ENCODE data around the gene PACSIN2. TPM values are rescaled to one million over a fixed set of nuclear protein-coding genes. Genes with fewer than 3 reads are reported as not detected.

Gene PACSIN2
- total RNA-seq, 1 experiment from 2014 or later: 60.1 TPM

DNA sequence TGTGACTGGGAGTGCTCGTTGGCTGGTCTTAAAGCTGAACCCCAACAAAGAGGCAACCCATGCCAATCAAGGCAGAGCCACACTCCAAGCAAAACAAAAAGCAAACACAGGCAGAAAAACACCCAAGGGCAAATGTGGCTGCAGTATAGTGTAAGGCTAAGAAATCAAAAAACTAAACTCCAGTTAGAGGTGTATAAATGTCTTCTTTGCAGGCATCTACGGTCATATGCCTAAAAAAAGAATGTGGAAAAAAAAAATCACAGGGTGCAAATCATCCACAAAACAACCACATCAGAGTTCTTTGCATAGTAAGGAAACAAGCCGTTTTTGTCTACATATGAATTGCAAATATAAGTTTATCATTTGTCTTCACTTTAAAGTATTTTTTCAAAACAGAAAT is 185.6 kb downstream of the PACSIN2 start:
- H3K36me3 ChIP-seq (replicated peaks; ENCODE audit: control insufficient read depth, insufficient read depth, low read length): peaks cover 6% of the 10 kb centered on the region
- no peak overlapping the region for H3K4me3 ChIP-seq (ENCODE audit: insufficient read depth, low read depth, low read length)
- DNase-seq: no peak
- H3K27me3 ChIP-seq (ENCODE audit: control insufficient read depth, insufficient read depth, low read length): no peaks in the 10 kb centered on the region

GRCh38 chr22:42825796-42826195 is 189.2 kb downstream of the PACSIN2 start:
- Histone ChIP-seq H3K27me3 (ENCODE audit: control insufficient read depth, insufficient read depth, low read length) (no peaks in the 10 kb centered on the region), H3K4me3 (ENCODE audit: insufficient read depth, low read depth, low read length) (no peak overlapping the region), H3K36me3 (replicated peaks; ENCODE audit: control insufficient read depth, insufficient read depth, low read length) (peaks cover 3% of the 10 kb centered on the region)
- no peak for DNase-seq

DNA sequence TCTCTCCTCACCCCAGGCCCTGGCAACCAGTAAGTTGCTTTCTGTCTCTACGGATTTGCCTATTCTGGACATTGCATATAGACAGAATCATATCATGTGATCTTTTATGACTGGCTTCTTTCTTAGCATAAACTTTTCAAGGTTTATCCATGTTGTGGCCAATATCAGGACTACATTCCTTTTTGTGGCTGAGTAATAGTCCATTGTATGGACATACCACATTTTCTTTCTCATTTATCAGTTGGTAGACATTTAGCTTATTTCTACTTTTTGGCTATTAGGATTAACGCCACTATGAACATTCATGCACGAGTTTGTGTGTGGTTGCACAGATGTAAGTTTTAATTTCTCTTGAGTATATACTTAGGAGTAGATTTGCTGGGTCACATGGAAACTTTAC is 193.6 kb downstream of the PACSIN2 start:
- H3K27me3 ChIP-seq (ENCODE audit: control insufficient read depth, insufficient read depth, low read length): no peaks in the 10 kb centered on the region
- no peak for DNase-seq
- H3K36me3 ChIP-seq (replicated peaks; ENCODE audit: control insufficient read depth, insufficient read depth, low read length): no peaks in the 10 kb centered on the region; the same call in 1 of the 2 replicates
- no peak overlapping the region for H3K4me3 ChIP-seq (ENCODE audit: insufficient read depth, low read depth, low read length)

DNA sequence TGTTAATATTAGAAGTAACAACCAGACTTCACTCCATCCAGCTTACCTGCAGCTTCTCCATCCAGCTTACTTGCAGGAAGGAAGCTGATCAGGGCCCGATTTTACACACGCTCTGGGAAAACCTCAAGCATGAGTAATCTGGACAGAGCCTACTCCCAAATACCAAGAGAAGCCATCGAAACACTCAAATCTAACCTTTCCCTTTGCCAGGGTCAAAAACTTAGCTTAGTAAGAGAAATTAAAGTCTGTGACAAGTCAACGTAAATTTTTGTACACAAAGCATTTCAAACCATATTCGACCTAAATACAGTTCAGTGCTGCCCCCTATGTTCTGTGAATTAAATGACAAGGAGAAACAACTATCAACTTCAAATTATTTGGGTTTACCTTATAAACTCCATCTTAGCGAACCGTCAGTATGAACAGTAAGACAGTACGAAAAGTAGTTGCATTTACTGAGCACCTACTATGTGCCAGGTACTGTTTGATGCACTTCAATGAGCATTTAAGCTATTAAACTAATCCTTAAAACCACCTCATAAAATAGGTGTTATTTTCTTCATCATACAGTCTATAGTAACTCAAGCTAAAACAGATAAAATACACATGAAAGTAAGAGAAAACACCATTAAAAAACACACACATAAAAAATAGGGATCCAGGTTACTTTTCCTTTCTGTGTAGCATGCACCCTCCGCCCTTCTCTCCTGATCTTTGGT is 194.7 kb downstream of the PACSIN2 start:
- peak; percentile 48 for DNase-seq
- no peaks in the 10 kb centered on the region for H3K27me3 ChIP-seq (ENCODE audit: control insufficient read depth, insufficient read depth, low read length)
- H3K4me3 ChIP-seq (ENCODE audit: insufficient read depth, low read depth, low read length): no peak overlapping the region
- H3K36me3 ChIP-seq (replicated peaks; ENCODE audit: control insufficient read depth, insufficient read depth, low read length): no peaks in the 10 kb centered on the region; the same call in 1 of the 2 replicates

Other genes with a start within 250 kb of the PACSIN2 start
- 19.7 and 28.9 TPM in 2 replicates for gene ARFGAP3, start 157.9 kb downstream of the PACSIN2 start, total RNA-seq (2014; rRNA removed; shearing (Covaris generic))
- 6.5 and 8.9 TPM in 2 replicates for gene TTLL1, start 74.2 kb upstream of the PACSIN2 start, total RNA-seq (2014; rRNA removed; shearing (Covaris generic))
- gene BIK, start 95.6 kb upstream of the PACSIN2 start, total RNA-seq (2014; rRNA removed; shearing (Covaris generic)): 2.1 and 3.2 TPM in 2 replicates
- gene MCAT, start 128.2 kb upstream of the PACSIN2 start, total RNA-seq (2014; rRNA removed; shearing (Covaris generic)): 27.8 and 29.0 TPM in 2 replicates
- gene TSPO, start 136.4 kb upstream of the PACSIN2 start, total RNA-seq (2014; rRNA removed; shearing (Covaris generic)): 39.4 and 45.1 TPM in 2 replicates
- gene TTLL12, start 172.0 kb upstream of the PACSIN2 start, total RNA-seq (2014; rRNA removed; shearing (Covaris generic)): 90.5 and 100 TPM in 2 replicates

All from H7 (cell line).